Stimulated activated CD4-positive, alpha-beta T cell treated with anti-CD3 and anti-CD28 coated beads, TNF-alpha, amount 100 ng/mL, for 24 hours (primary cell): Measurements from ENCODE around the gene DDHD1.
"Not testable (repeated sequence)": the region's sequence is repeated elsewhere in the genome, so short reads cannot be mapped to it uniquely, and the experiment has no call there.

Experiments
- DNase-seq, 3 experiments: peaks; one replicate each; pipeline ENCODE4 v3.0.0-alpha.2; 2020; ENCODE audit warnings: low read depth in 3 of 3

DDHD1 gene

GRCh38 chr14:53108292-53109104, 44.6 kb downstream of the DDHD1 start:
- DNase-seq = peak in 1 of 3 experiments; percentile 26

- no peak for DNase-seq
Measured at GRCh38 chr14:53106768-53107167, 46.4 kb downstream of the DDHD1 start.

GRCh38 chr14:53103636-53104340, 49.3 kb downstream of the DDHD1 start:
- no peak for DNase-seq

GRCh38 chr14:53093206-53093605, 59.9 kb downstream of the DDHD1 start:
- no peak for DNase-seq

- DNase-seq = no peak
Measured at GRCh38 chr14:53090853-53091252, 62.3 kb downstream of the DDHD1 start.

- not testable (repeated sequence) for DNase-seq
Measured at GRCh38 chr14:53084954-53085353, 68.2 kb downstream of the DDHD1 start.

- DNase-seq = no peak
Measured at GRCh38 chr14:53064475-53064874, 88.6 kb downstream of the DDHD1 start.

GRCh38 chr14:53062856-53063255, 90.3 kb downstream of the DDHD1 start:
- DNase-seq = no peak

- no peak for DNase-seq
Measured at GRCh38 chr14:53060046-53060445, 93.1 kb downstream of the DDHD1 start.

- no peak for DNase-seq
Measured at GRCh38 chr14:53055003-53055402, 98.1 kb downstream of the DDHD1 start.

- no peak for DNase-seq
Measured at GRCh38 chr14:53054457-53054856, 98.7 kb downstream of the DDHD1 start.

GRCh38 chr14:53048631-53049030, 104.5 kb downstream of the DDHD1 start:
- DNase-seq = no peak

GRCh38 chr14:53047307-53048069, 105.6 kb downstream of the DDHD1 start:
- DNase-seq = no peak

GRCh38 chr14:53044486-53044885, 108.6 kb downstream of the DDHD1 start:
- DNase-seq = no peak

GRCh38 chr14:53043027-53043581, 110.0 kb downstream of the DDHD1 start:
- no peak for DNase-seq

GRCh38 chr14:53042480-53042879, 110.6 kb downstream of the DDHD1 start:
- DNase-seq = no peak

- DNase-seq = no peak
Measured at GRCh38 chr14:53041067-53041466, 112.1 kb downstream of the DDHD1 start.

- no peak for DNase-seq
Measured at GRCh38 chr14:53038629-53039028, 114.5 kb downstream of the DDHD1 start.

- no peak for DNase-seq
Measured at GRCh38 chr14:53037016-53037415, 116.1 kb downstream of the DDHD1 start.

GRCh38 chr14:53035336-53036210, 117.5 kb downstream of the DDHD1 start:
- DNase-seq = no peak

GRCh38 chr14:53034688-53035230, 118.4 kb downstream of the DDHD1 start:
- DNase-seq = no peak
